ENCODE measurements around the gene CALML6.

- no peak for TF ChIP-seq POLR2AphosphoS5 (IDR thresholded peaks at IDR 0.05; ENCODE audit: low read depth, low read length)
- no peak for TF ChIP-seq POLR2A (IDR thresholded peaks at IDR 0.05; ENCODE audit: low read depth, low read length)
These were observed 39.9 kb downstream of the CALML6 start for GRCh38 chr1:1954831-1955441.
